GM12864 (cell line): ENCODE data around the gene POU4F3.

Experiments used
- DNase-seq: peaks from one replicate; pipeline ENCODE4 v3.0.0-alpha.2; 2011; ENCODE audit warnings: low read depth
- H3K4me3 ChIP-seq: 2 replicates; pipeline ENCODE4 v1.5.1; 2011; ENCODE audit warnings: mild to moderate bottlenecking, low read depth, low read length, control low read depth
- CTCF ChIP-seq: IDR thresholded peaks from 2 replicates; pipeline ENCODE4 v1.5.1; 2011; ENCODE audit warnings: low read depth, mild to moderate bottlenecking, moderate library complexity, low read length, control low read depth, inconsistent platforms; ENCODE audit errors: missing control alignments

The POU4F3 gene

GRCh38 chr5:146345240-146345577, 6.6 kb downstream of the POU4F3 start:
- TF ChIP-seq CTCF: no peak
- H3K4me3 ChIP-seq: no peak overlapping the region
- no peak for DNase-seq

- no peak overlapping the region for H3K4me3 ChIP-seq
- TF ChIP-seq CTCF: no peak
- no peak for DNase-seq
Observed at GRCh38 chr5:146345578-146346366, 7.1 kb downstream of the POU4F3 start.

GRCh38 chr5:146357126-146357525, 18.5 kb downstream of the POU4F3 start:
- TF ChIP-seq CTCF: no peak
- H3K4me3 ChIP-seq: no peak overlapping the region
- DNase-seq: no peak

- DNase-seq: no peak
- TF ChIP-seq CTCF: no peak
- no peak overlapping the region for H3K4me3 ChIP-seq
Observed at GRCh38 chr5:146359836-146360235, 21.2 kb downstream of the POU4F3 start.

GRCh38 chr5:146363161-146363874, 24.7 kb downstream of the POU4F3 start:
- H3K4me3 ChIP-seq: no peak overlapping the region
- DNase-seq: no peak
- no peak for TF ChIP-seq CTCF

- TF ChIP-seq CTCF: no peak
- no peak for DNase-seq
- H3K4me3 ChIP-seq: no peak overlapping the region
Observed at GRCh38 chr5:146365618-146366017, 27.0 kb downstream of the POU4F3 start.
